Measurements from ENCODE around the gene TMEM175.

GRCh38 chr4:884259-884658, 48.0 kb upstream of the TMEM175 start:
- TF ChIP-seq EP300 (IDR thresholded peaks at IDR 0.05), result no peak
- no peak for TF ChIP-seq CTCF (IDR thresholded peaks at IDR 0.05)
- TF ChIP-seq POLR2A (IDR thresholded peaks at IDR 0.05), result no peak
